ENCODE results near the gene ATRNL1. TPM values are rescaled to one million over a fixed set of nuclear protein-coding genes. Genes with fewer than 3 reads are reported as not detected.

The ATRNL1 gene
- polyA plus RNA-seq, 1 of the 3 experiments (the other 2 are of a cell fraction) = 0.67 TPM

DNA sequence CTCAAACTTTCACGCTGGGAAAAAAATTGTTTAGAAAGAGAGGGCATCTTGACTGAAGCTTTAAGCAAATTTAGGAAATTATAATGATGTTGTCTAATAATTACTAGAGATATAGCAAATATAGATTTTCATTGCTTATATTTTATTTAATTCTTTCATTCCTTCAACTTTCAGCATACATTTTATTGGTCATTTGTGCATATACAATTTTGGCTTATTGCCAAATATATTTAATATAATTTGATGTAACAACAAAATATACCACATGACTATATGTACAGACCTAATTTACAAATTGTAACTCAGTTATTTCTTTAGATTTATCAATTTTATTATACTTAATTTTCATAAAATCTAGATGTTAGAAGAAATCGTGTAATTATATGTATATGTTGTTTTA is 390.1 kb downstream of the ATRNL1 start:
- no peaks in the 10 kb centered on the region for H3K36me3 ChIP-seq (replicated peaks in 1 of 2; ENCODE audit: control insufficient read depth in 1 of 2, insufficient read depth in 2 of 2, low read length in 1 of 2)
- no peaks in the 10 kb centered on the region for H3K79me2 ChIP-seq (ENCODE audit: insufficient read depth)
- H3K27me3 ChIP-seq (ENCODE audit: insufficient read depth) = no peaks in the 10 kb centered on the region
- POLR2A ChIA-PET = no interaction called here
- no peaks in the 10 kb centered on the region for H3K9me2 ChIP-seq
- no peak for DNase-seq
- WGBS (ENCODE audit: low lambda C conversion rate) = 71% methylated on average over 2 of the region's 2 CpGs
- no peak for TF ChIP-seq EZH2phosphoT487 (IDR thresholded peaks at IDR 0.05; ENCODE audit: borderline replicate concordance, low read depth)
- no peak for TF ChIP-seq REST (IDR thresholded peaks at IDR 0.05; ENCODE audit: low read depth, low read length)
- no peak for TF ChIP-seq GABPA (IDR thresholded peaks at IDR 0.05; ENCODE audit: low read depth)
- no peak for TF ChIP-seq TCF12 (IDR thresholded peaks at IDR 0.05)
- TF ChIP-seq FOXM1 (IDR thresholded peaks at IDR 0.05; ENCODE audit: low read depth) = no peak
- no peak for TF ChIP-seq YY1 (IDR thresholded peaks at IDR 0.05; ENCODE audit: low read depth)
- CTCF ChIA-PET = no interaction called here
- no peaks in the 10 kb centered on the region for H3K4me1 ChIP-seq (ENCODE audit: control insufficient read depth in 1 of 2, insufficient read depth in 2 of 2, low read depth in 1 of 2, low read length in 1 of 2)
- H2AFZ ChIP-seq (ENCODE audit: low read depth) = no peak overlapping the region
- H3K27ac ChIP-seq (ENCODE audit: low read depth in 2 of 2, low read length in 1 of 2) = no peak overlapping the region
- H3K9ac ChIP-seq = no peak overlapping the region
- H3K4me3 ChIP-seq (ENCODE audit: low read depth in 2 of 2, low read length in 1 of 2) = no peak overlapping the region
- H3F3A ChIP-seq (replicated peaks; ENCODE audit: insufficient read depth) = no peaks in the 10 kb centered on the region
- no peak overlapping the region for H3K4me2 ChIP-seq
- no peaks in the 10 kb centered on the region for H3K9me3 ChIP-seq
- H4K20me1 ChIP-seq (ENCODE audit: insufficient read depth) = no peaks in the 10 kb centered on the region

GRCh38 chr10:115491526-115492140 is 398.5 kb downstream of the ATRNL1 start:
- 55% methylated on average over 9 of the region's 10 CpGs for WGBS (ENCODE audit: low lambda C conversion rate)
- CTCF ChIA-PET = interaction anchor here (1.1 kb wide), 1 partner anchor 20 kb away, joined by 3 read pairs; no protein-coding TSS in a partner anchor

DNA sequence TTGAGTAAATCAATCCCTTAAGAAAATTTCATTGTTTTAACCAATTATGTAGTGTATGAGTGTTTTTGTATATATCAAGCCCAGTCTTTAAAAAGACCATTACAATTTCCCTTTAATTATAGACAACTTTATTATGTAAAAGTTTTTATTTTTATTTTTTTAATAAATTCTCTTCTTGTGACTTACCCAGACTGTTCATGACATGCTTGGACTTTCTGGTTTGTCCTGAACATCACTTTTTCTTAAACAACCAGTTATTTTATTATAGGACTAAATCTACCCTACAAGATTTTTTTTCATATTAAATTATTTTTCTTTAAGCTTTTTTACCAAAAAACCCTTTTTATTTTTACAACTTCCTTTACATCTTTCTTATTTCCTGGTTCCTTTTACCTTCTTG is 410.4 kb downstream of the ATRNL1 start:
- Histone ChIP-seq H3F3A (replicated peaks; ENCODE audit: insufficient read depth) (no peaks in the 10 kb centered on the region), H4K20me1 (ENCODE audit: insufficient read depth) (no peaks in the 10 kb centered on the region), H3K9ac (no peak overlapping the region), H3K9me2 (no peaks in the 10 kb centered on the region), H3K79me2 (ENCODE audit: insufficient read depth) (no peaks in the 10 kb centered on the region), H3K36me3 (replicated peaks in 1 of 2; ENCODE audit: control insufficient read depth in 1 of 2, insufficient read depth in 2 of 2, low read length in 1 of 2) (no peaks in the 10 kb centered on the region), H3K9me3 (no peaks in the 10 kb centered on the region; the same call in 1 of the 2 replicates), H3K4me3 (ENCODE audit: low read depth in 2 of 2, low read length in 1 of 2) (no peak overlapping the region), H3K4me1 (ENCODE audit: control insufficient read depth in 1 of 2, insufficient read depth in 2 of 2, low read depth in 1 of 2, low read length in 1 of 2) (no peaks in the 10 kb centered on the region), H3K27me3 (ENCODE audit: insufficient read depth) (no peaks in the 10 kb centered on the region), H3K27ac (ENCODE audit: low read depth in 2 of 2, low read length in 1 of 2) (no peak overlapping the region), H2AFZ (ENCODE audit: low read depth) (no peak overlapping the region), H3K4me2 (no peak overlapping the region)
- CTCF ChIA-PET = interaction anchor here (0.7 to 2.2 kb wide), 2 partner anchors 9 to 126 kb away, joined by 3 to 6 read pairs; no protein-coding TSS in a partner anchor
- POLR2A ChIA-PET = no interaction called here
- no peak for DNase-seq
- TF ChIP-seq TEAD4 (IDR thresholded peaks at IDR 0.05; ENCODE audit: borderline replicate concordance, insufficient read depth) = no peak
- TF ChIP-seq, protein P1, sequence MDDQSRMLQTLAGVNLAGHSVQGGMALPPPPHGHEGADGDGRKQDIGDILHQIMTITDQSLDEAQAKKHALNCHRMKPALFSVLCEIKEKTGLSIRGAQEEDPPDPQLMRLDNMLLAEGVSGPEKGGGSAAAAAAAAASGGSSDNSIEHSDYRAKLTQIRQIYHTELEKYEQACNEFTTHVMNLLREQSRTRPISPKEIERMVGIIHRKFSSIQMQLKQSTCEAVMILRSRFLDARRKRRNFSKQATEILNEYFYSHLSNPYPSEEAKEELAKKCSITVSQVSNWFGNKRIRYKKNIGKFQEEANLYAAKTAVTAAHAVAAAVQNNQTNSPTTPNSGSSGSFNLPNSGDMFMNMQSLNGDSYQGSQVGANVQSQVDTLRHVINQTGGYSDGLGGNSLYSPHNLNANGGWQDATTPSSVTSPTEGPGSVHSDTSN (IDR thresholded peaks at IDR 0.05) = no peak
- TF ChIP-seq RFX5 (IDR thresholded peaks at IDR 0.05; ENCODE audit: low read length) = no peak
- no peak for TF ChIP-seq CHD2 (IDR thresholded peaks at IDR 0.05; ENCODE audit: low read length, partially characterized antibody)
- TF ChIP-seq EP300 (IDR thresholded peaks at IDR 0.05; ENCODE audit: borderline replicate concordance in 1 of 2, low read depth in 1 of 2, low read length in 1 of 2) = no peak
- TF ChIP-seq POLR2AphosphoS5 (IDR thresholded peaks at IDR 0.05; ENCODE audit: low read depth, low read length) = no peak
- TF ChIP-seq YY1 (IDR thresholded peaks at IDR 0.05; ENCODE audit: low read depth) = no peak
- TF ChIP-seq, protein P2, sequence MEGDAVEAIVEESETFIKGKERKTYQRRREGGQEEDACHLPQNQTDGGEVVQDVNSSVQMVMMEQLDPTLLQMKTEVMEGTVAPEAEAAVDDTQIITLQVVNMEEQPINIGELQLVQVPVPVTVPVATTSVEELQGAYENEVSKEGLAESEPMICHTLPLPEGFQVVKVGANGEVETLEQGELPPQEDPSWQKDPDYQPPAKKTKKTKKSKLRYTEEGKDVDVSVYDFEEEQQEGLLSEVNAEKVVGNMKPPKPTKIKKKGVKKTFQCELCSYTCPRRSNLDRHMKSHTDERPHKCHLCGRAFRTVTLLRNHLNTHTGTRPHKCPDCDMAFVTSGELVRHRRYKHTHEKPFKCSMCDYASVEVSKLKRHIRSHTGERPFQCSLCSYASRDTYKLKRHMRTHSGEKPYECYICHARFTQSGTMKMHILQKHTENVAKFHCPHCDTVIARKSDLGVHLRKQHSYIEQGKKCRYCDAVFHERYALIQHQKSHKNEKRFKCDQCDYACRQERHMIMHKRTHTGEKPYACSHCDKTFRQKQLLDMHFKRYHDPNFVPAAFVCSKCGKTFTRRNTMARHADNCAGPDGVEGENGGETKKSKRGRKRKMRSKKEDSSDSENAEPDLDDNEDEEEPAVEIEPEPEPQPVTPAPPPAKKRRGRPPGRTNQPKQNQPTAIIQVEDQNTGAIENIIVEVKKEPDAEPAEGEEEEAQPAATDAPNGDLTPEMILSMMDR (IDR thresholded peaks at IDR 0.05) = no peak
- TF ChIP-seq TAF1 (IDR thresholded peaks at IDR 0.05; ENCODE audit: borderline replicate concordance, low read depth, low read length) = no peak

More at GRCh38 chr10:115491526-115492140, 398.5 kb downstream of the ATRNL1 start:
- Histone ChIP-seq H3K4me3 (ENCODE audit: low read depth in 2 of 2, low read length in 1 of 2) (no peak overlapping the region), H3K27me3 (ENCODE audit: insufficient read depth) (no peaks in the 10 kb centered on the region), H3K9me3 (no peaks in the 10 kb centered on the region), H3K36me3 (replicated peaks in 1 of 2; ENCODE audit: control insufficient read depth in 1 of 2, insufficient read depth in 2 of 2, low read length in 1 of 2) (no peaks in the 10 kb centered on the region), H3K4me1 (ENCODE audit: control insufficient read depth in 1 of 2, insufficient read depth in 2 of 2, low read depth in 1 of 2, low read length in 1 of 2) (no peaks in the 10 kb centered on the region), H3K79me2 (ENCODE audit: insufficient read depth) (no peaks in the 10 kb centered on the region), H3K4me2 (no peak overlapping the region), H4K20me1 (ENCODE audit: insufficient read depth) (no peaks in the 10 kb centered on the region), H3K9ac (no peak overlapping the region), H2AFZ (ENCODE audit: low read depth) (no peak overlapping the region), H3K9me2 (no peaks in the 10 kb centered on the region), H3K27ac (ENCODE audit: low read depth in 2 of 2, low read length in 1 of 2) (no peak overlapping the region), H3F3A (replicated peaks; ENCODE audit: insufficient read depth) (no peaks in the 10 kb centered on the region)
- POLR2A ChIA-PET = no interaction called here
- DNase-seq = no peak
- TF ChIP-seq TAF1 (IDR thresholded peaks at IDR 0.05; ENCODE audit: borderline replicate concordance, low read depth, low read length) (no peak), SMC3 (IDR thresholded peaks at IDR 0.05; ENCODE audit: low read depth, low read length) (no peak), NFIC (IDR thresholded peaks at IDR 0.05; ENCODE audit: borderline replicate concordance) (no peak)
